ENCODE data around the gene CAPN10.
A peak's percentile ranks its signal among the peaks of the same experiment; 100 is the strongest.

CAPN10 gene

DNA sequence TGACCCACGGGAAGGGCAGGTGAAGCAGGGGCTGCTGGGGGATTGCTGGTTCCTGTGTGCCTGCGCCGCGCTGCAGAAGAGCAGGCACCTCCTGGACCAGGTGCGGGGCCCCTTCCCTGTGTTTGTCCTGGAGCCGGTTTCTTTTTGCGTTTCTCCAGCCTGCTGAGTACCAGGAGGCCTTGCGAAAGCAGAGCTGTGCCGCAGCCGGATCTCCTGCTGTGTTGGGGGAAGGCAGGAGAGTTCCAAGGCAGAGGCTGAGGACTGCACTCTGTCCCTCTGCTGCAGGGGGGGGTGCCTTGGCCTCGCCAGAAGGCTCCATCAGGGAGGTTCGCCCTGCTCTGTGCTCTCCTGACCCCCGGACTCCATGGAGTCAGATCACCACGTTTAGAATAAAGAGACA lies 2.8 kb downstream of the CAPN10 start:
- no peak for DNase-seq

DNA sequence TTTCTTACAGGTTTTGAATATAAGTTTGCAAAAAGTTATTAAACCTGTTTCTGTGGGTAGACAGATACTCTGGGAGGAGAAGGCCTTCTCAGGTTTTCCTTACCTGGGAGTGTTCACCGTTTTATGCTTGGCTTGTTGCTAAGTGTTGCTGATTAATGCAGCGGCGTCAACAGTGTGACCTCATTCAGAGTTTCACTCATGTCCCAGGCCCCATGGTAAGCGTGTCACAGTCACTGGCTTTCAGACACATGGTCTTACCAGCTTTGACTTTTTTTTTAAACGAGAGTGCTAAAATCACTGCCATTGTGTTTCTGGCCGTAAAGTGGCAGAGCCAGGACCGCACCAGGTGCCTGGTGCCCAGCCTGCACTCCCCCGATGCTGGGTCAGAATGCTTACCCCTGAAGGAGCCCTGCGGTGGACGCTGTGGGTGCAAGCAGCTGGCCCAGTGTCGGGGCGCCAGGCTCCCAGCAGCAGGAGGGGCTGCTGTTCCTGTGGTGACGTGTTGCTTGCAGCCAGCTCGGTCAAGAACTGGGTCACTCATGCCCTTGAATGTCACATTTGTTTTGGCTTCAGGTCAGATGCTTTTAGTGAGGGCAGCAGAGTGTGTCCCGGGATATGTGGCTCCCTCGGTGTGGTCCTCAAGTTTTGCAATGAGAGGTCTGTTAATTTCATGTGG lies 3.5 kb downstream of the CAPN10 start:
- DNase-seq, result no peak

DNA sequence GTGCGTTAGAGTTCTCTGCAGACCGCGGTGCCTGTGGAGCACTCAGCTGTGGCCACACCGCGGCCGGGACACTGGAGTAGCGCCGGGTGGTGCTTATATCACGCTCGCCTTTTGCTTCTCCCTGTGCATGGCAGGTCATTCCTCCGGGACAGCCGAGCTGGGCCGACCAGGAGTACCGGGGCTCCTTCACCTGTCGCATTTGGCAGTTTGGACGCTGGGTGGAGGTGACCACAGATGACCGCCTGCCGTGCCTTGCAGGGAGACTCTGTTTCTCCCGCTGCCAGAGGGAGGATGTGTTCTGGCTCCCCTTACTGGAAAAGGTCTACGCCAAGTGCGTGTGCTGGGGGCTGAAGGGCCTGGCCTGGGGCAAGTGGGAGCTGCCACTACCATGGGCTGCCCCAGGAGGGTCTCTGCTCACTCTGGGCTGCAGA lies 4.2 kb downstream of the CAPN10 start:
- DNase-seq, result no peak

DNA sequence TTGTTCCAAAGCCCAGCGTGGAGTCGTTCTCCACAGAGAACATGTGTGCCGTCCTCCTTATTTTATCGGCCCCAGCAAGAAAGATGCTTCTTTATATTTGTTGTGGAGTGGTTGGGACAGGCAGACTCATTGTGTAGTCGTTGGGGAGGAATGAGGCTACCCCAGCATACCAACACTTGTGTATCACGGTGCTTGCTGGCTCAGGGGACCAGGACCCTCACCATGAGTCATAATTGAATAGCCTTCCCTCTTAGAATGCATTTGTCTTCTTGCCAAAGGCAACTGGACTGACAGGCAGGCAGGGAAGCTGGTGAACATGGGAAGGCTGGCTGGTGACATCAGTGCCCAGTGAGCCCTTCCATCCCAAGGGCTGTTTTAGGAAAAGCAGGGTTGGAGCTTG lies 4.7 kb downstream of the CAPN10 start:
- DNase-seq, result no peak

DNA sequence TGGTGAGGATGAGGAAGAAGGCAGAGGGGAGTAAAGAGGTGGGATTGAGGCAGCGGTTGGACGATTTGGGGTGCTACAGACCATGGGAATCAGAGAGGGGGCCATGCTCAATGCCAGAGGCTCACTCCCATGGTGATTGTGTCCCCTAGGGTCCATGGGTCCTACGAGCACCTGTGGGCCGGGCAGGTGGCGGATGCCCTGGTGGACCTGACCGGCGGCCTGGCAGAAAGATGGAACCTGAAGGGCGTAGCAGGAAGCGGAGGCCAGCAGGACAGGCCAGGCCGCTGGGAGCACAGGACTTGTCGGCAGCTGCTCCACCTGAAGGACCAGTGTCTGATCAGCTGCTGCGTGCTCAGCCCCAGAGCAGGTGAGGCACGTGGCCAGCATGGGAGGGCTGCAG lies 5.2 kb downstream of the CAPN10 start:
- DNase-seq, result no peak

DNA sequence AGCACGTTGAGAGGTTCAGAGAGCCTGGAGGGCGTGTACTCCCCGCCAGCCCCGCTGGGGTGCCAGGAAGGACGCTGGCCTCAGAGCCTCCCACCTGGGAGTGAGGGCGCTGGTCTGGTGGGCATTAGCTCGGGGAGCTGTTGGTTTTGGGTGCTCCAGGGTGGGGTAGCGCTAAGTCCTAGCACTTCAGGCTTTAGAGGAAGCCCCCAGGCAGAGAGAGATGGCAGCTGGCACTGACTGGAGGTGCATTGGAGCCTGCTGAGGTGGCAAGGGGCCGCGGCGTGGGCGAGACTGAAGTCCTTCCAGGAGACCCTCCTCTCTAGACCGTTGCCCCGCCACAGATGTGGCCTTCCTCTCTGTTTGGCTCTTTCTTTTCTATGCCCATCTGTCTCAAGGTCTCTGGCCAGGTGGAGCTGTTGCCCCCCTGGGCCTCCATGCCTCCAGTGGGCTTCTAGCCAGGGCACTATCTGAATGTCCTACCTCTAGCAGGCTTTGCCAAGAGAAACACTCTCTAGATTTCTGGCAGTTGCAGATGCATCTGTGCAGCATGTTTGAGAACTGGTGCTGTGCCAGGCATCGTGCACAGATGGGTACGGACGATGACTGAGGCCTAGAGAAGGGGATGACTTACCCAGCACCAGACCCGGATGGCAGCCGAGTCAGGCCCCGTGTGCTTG lies 6.6 kb downstream of the CAPN10 start:
- DNase-seq, result no peak

DNA sequence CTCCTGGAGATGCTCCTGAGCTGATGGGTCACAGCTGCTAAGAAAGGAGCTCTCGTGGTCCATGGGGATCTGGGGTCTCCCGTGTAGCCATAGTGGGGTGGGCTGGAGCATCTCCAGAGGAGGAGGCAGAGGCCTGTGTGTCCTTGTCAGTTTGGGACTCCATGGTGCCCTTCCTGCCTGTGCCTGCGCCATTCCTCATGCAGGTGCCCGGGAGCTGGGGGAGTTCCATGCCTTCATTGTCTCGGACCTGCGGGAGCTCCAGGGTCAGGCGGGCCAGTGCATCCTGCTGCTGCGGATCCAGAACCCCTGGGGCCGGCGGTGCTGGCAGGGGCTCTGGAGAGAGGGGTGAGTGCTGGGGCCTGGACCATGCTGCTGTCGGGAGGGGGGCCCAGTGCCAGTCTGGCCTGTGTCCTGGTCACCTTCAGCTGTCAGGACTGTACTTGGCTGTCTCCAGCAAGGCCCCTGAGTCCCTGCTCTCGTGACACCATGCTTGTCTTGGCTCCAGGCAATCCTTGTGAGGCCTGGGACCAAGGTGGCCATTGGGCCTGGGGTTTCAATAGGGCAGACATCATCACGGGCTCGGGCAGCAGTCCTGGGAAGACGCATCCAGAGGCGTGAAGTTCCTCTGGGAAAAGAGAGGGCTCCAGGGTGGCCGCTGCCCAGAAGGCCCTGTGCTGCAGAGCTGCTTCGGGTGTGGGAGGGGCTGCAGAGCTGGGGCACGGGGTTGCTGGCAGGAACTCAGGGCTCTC lies 7.3 kb downstream of the CAPN10 start:
- DNase-seq, result no peak

DNA sequence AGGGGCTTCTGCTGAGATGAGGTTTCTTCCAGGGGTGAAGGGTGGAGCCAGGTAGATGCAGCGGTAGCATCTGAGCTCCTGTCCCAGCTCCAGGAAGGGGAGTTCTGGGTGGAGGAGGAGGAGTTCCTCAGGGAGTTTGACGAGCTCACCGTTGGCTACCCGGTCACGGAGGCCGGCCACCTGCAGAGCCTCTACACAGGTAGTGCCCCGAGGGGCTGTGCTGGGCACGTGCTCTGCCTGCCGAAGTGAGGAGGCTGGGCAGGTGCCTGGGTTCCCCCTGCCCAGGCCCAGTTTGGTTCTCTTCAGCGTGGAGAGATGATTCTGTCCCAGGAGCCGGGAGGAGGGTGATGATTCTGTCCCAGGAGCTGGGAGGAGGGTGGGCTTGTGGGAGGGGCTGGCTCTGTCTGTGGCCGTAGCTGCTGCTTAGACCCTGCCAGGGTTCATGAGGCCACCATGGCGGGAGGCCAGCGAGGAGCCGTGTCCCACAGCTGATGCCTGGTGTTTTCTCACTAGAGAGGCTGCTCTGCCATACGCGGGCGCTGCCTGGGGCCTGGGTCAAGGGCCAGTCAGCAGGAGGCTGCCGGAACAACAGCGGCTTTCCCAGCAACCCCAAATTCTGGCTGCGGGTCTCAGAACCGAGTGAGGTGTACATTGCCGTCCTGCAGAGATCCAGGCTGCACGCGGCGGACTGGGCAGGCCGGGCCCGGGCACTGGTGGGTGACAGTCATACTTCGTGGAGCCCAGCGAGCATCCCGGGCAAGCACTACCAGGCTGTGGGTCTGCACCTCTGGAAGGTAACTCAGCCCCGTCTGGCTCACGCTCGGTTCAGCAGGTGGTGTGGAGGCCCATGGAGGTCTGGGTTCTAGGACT lies 8.2 kb downstream of the CAPN10 start:
- no peak for DNase-seq

DNA sequence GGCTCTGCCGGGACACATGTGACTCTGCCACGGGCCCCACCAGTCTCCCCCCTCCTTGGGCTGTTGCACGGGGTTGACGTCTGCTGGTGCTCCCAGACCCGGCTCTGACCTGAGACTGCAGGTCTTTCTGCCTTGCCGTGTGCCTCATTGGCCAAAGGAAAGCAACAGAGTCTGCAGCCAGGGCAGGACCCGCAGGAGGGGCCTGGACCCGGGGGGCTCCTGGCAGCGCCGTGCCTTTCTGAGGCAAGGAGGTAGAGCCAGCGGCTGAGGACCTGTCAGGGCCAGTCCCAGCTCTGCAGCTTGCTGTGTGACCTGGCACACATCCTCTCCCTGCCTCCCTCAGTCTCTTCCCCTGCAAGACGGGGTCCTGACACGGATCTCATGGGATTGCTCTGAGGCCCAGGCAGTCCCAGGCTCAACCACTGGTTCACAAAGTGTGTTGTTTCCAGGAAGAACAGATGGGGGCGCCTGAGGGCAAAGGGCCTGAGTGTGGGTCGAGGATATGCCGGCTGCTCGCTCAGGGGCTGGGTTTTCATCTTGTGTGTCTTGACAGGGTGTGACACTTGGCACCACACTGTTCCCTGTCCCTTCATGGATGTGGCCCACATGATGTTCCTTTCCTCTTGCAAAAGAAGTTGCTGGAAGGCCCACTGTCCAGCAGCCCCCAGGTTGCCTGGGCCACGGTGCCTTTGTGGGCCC lies 9.0 kb downstream of the CAPN10 start:
- DNase-seq, result peak in 1 of 5 experiments; percentile 65

DNA sequence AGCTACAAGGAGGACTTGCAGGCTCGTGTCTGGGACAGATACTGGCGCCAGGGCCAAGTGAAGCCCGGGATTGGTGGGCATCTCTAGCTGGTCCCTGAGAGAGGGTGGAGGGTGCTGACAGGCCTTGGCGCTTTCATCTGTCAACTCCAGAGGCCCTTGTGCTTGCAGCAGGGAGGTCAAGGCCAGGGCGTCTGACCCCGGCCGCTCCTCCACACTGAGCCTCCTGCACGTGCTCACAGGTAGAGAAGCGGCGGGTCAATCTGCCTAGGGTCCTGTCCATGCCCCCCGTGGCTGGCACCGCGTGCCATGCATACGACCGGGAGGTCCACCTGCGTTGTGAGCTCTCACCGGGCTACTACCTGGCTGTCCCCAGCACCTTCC lies 9.5 kb downstream of the CAPN10 start:
- DNase-seq, result no peak

DNA sequence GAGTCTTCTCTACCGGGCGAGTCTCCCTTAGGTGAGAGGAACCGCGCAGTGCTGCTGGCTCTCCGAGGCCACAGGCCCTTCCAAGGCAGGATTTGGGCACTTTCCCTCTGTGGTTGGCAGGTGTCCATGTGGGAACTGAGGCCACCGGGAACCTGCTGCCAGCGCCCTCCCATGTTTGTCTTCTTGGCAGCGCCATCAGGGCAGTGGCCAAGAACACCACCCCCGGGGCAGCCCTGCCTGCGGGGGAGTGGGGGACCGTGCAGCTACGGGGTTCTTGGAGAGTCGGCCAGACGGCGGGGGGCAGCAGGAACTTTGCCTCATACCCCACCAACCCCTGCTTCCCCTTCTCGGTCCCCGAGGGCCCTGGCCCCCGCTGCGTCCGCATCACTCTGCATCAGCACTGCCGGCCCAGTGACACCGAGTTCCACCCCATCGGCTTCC lies 10.0 kb downstream of the CAPN10 start:
- DNase-seq, result no peak

DNA sequence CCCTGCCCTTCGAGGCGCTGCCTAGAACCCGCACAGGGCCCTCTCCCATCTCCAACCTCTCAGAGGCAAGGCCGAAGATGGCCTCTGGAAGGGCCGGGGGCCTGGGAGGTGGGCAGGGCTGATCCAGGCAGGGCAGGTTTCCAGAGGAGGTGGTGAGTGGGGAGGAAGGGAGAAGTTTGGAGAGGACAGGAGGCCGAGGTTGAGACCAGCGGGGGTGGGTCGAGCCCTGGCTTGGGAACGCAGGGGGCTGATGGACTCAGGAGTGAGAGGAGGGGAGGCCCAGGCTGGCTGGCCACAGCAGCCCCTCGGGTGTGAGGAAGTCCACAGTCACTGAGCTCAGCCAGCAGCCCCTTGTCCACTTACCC lies 10.5 kb downstream of the CAPN10 start:
- DNase-seq, result no peak

DNA sequence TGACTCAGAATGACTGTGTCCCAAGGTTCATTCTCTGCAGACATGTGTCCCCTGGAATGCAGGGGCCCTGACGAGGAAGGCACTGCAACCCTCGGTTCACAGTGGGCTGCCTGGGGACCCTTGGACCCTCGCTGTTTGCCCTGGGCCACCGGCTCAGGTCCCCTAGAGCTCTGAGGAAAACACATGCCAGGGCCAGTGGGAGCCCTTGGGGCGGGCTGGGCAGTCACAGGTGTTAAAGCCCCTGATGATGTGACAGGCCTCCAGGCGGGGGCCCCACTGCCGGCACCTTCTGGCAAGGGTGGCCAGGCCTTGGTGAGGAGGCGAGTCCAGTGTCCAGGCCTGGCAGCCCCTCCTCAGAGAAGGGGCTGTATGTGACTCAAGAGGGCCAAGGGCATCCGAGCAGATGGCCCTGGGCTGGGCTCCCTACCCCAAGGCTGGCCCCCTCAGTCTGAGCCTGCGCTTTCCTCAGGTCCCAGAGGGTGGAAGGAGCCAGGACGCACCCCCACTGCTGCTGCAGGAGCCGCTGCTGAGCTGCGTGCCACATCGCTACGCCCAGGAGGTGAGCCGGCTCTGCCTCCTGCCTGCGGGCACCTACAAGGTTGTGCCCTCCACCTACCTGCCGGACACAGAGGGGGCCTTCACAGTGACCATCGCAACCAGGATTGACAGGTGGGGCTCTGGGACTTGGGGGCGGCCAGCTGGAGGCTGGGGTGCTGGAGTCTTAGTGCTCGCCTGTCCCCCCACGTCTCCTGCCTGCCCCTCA lies 11.1 kb downstream of the CAPN10 start:
- no peak for DNase-seq

DNA sequence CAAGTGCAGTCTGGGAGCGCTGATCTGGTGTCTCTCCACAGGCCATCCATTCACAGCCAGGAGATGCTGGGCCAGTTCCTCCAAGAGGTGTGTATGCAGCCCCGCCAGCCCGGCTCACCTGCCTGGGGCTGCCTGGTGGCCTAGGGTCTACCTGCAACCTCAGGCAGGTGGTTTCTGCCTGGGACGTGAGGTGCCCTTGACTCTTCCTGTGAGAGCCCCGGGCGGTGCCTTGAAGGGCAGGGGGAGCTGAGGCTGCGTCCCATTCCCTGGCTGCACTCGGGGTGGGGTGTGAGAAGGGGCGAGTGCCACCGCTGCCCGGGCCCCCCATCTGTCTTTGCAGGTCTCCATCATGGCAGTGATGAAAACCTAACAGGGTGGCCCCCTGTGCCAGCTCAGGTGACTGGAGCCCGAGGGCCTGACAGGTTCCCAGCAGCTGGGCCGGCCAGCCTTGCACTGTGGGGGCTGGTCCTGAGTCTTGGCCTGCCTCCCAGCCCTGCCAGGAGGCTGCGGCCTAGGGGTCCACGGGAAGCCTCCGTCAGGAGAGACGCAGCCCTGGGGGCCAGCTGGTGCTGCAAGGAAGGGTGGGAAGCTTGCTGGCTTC lies 11.9 kb downstream of the CAPN10 start:
- DNase-seq, result no peak

DNA sequence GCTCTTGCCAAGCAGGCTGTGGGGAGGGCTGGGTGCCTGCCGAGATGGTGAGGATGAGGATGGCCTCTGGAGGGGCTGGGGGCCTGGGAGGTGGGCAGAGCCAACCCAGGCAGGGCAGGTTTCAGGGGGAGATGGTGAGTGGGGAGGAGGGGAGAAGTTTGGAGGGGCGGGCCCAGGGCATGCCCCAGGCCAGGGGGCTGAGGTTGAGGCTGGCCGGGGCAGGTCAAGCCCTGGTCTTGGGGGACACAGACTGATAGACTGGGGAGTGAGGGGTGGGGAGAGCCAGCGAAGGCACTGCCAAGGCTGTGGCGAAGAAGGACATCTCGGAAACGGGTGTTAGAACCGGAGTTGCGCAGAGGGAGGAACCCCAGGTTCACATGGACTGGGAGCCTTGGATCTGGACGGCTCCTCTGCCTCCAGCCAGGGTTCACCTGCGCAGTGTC lies 12.6 kb downstream of the CAPN10 start:
- DNase-seq, result no peak

DNA sequence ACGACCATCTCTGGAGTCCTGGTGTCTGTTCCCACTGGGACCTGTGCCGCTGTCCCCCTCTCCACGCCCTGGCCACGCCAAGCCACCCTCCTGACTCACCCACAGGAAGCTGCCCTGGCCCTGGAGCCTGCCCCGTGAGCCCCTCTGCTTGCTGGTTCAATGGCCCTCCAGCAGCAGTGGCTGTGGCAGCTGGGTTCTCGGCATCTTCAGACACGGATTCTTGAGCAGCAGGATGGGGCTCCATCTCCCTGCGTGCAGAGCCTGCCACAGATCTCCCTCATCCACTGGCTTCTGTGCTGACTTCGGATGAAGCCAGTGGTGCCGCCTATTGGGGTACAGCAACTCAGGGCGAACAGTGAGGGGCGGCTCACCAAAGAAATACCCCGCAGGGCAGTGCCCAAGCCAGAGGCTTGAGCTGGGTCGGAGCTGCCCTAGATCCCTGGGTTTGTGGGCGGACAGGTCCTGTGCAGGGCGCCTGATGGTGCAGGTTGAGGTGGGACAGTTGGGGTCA lies 14.0 kb downstream of the CAPN10 start:
- DNase-seq, result no peak

DNA sequence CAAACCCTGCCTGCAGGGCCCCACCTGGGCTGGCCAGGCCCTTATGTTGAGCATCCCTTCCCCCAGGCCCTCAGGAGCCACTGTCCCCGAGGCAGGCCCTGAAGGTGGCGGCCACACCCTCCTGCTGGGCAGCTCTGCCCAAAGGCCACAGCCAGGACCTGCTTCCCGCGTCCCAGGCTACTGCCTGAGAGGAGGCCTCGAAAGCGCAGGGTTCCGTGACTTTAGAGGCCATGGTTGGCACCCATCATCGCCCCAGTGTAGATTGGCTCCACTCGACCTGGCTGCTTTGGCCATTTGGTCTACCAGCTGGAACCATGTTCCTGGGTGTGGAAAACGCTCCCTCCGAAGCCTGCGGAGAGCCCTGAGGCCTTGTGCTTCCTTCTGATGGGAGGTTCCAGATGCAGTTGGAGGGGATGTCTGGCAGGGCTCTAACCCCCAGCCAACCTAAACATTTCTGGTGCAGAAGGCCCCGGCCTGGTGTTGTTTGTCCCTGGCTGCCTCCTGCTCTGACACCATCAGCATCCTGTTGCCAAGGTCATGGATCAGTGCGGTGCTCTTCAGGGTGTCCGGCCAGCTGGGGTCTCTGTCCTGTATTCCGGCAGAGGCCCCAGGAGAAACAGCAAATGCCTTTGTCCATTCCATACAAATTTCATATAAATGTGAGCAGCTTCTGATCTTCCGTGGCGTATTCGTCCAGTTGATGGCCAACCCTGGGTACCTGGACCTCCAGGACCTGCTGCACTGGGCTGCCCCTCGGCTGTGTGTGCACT lies 14.7 kb downstream of the CAPN10 start:
- DNase-seq, result no peak

DNA sequence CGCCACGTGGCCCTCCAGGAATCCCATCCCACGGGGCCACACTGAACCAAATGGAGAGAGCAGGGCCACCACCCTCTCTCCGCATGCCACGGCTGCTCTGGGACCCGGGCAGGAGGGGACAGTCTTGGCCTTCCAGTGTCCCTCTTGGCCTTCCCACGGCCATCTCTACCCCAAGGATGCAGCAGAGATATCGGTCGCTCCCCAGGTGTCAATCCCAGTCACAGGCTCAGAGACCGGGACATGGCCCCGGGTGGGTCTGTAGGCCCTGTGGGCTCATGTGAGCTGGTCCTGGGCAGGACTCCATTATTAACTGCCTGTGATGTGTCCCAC lies 15.3 kb downstream of the CAPN10 start:
- no peak for DNase-seq

DNA sequence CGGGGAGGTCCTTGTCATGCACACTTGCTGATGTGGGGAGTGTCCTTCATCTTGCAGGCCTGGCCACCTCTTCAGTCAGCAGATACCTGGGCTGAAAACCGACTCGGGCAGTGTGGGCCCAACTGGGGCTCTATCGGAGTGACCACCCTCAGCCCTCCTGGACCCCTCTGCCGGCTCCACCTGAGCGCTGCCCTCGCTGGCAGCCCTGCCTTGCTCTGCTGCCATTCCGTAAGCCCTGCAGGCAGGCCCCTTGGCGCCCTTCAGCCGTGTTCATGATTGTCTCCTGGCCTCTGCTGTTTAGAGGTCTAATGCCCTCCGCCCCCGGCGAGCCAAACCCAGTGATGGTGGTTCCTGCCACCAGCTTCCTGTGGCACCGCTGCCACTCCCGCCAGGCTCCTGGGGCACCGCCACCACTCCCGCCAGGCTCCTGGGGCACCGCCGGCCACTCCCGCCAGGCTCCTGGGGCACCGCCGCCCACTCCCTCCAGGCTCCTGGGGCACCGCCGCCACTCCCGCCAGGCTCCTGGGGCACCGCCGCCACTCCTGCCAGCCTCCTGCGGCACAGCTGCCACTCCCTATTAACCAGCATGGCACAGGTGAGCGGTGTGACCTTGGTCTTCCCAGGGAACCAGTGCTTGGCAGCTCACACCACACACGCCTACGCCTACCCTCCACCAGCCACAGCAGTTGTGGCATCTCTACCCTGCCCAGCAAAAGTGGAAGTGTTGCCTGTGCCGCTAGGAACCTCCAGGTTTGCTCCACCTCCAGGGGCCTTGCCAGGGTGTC lies 15.9 kb downstream of the CAPN10 start:
- DNase-seq, result no peak
